ENCODE data around the gene BNC2.
"Not testable (repeated sequence)": the region's sequence is repeated elsewhere in the genome, so short reads cannot be mapped to it uniquely, and the experiment has no call there.

Gene BNC2

GRCh38 chr9:16912197-16912596, 41.7 kb upstream of the BNC2 start:
- no peak overlapping the region for H3K4ac ChIP-seq (ENCODE audit: low read length)
- H4K91ac ChIP-seq (ENCODE audit: low read depth, low read length, poor library complexity) = no peak overlapping the region
- no peak overlapping the region for H3K23ac ChIP-seq (ENCODE audit: low read depth, low read length, poor library complexity)
- H2BK15ac ChIP-seq (ENCODE audit: low read length) = no peak overlapping the region
- H2BK120ac ChIP-seq (ENCODE audit: low read depth, low read length) = no peak overlapping the region
- H3K27me3 ChIP-seq (ENCODE audit: control insufficient read depth in 3 of 3, insufficient read depth in 3 of 3, low read depth in 1 of 3, low read length in 3 of 3) = no peaks in the 10 kb centered on the region
- H3K9me3 ChIP-seq (replicated peaks in 1 of 2; ENCODE audit: control insufficient read depth in 2 of 2, insufficient read depth in 1 of 2, low read depth in 1 of 2, low read length in 2 of 2) = no peaks in the 10 kb centered on the region
- H3K9ac ChIP-seq (ENCODE audit: low read depth, low read length, poor library complexity) = no peak overlapping the region
- H3K79me1 ChIP-seq (ENCODE audit: low read depth, low read length) = no peaks in the 10 kb centered on the region
- H3K14ac ChIP-seq (ENCODE audit: low read length) = no peak overlapping the region
- DNase-seq (ENCODE audit: low spot score) = no peak
- no peak overlapping the region for H2BK12ac ChIP-seq (ENCODE audit: low read length)
- WGBS, 2 donors (ENCODE audit: extremely low coverage in 2 of 2, insufficient read length in 2 of 2, insufficient replicate concordance in 1 of 2) = no CpG with 5 or more reads among the region's 2 CpGs
- no peak overlapping the region for H3K27ac ChIP-seq (replicated peaks; ENCODE audit: low read length)
- H3K18ac ChIP-seq (ENCODE audit: low read length) = no peak overlapping the region
- H4K8ac ChIP-seq (ENCODE audit: low read depth, low read length) = no peak overlapping the region
- no peak overlapping the region for H3K4me3 ChIP-seq (ENCODE audit: low read length in 2 of 2)
- no peak overlapping the region for H3K4me2 ChIP-seq (ENCODE audit: insufficient read depth, low read length, poor library complexity, severe bottlenecking)
- H3K4me1 ChIP-seq (ENCODE audit: control insufficient read depth in 2 of 2, insufficient read depth in 1 of 2, low read depth in 1 of 2, low read length in 2 of 2) = no peaks in the 10 kb centered on the region
- no peak overlapping the region for H2AFZ ChIP-seq (ENCODE audit: low read length)
- no peak overlapping the region for H2BK5ac ChIP-seq (ENCODE audit: low read length)
- no peaks in the 10 kb centered on the region for H3K36me3 ChIP-seq (replicated peaks in 1 of 2; ENCODE audit: control insufficient read depth in 2 of 2, insufficient read depth in 2 of 2, low read length in 2 of 2)
- no peak overlapping the region for H2AK5ac ChIP-seq (ENCODE audit: low read depth, low read length)

DNA sequence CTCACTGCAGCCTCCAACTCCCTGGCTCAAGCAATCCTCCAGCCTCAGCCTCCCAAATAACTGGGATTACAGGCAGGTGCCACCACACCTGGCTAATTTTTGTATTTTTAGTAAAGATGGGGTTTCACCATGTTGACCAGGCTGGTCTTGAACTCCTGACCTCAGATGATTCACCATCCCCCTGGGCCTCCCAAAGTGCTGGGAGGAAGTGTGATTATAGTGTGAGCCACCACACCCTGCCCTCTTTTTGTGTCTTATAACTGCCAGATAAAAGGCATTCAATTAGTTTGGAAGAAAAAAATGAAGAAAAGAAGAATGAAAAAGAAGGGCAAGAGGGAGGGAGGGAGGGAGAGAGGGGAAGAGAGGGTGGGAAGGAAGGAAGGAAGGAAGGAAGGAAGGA, 37.7 kb upstream of the BNC2 start:
- H2BK5ac ChIP-seq (ENCODE audit: low read length); H3K27ac ChIP-seq (replicated peaks; ENCODE audit: low read length); H3K4ac ChIP-seq (ENCODE audit: low read length); H3K4me1 ChIP-seq (ENCODE audit: control insufficient read depth in 2 of 2, insufficient read depth in 1 of 2, low read depth in 1 of 2, low read length in 2 of 2); H2AFZ ChIP-seq (ENCODE audit: low read length); H3K9ac ChIP-seq (ENCODE audit: low read depth, low read length, poor library complexity); H3K27me3 ChIP-seq (ENCODE audit: control insufficient read depth in 3 of 3, insufficient read depth in 3 of 3, low read depth in 1 of 3, low read length in 3 of 3); H3K4me3 ChIP-seq (ENCODE audit: low read length in 2 of 2); H3K4me2 ChIP-seq (ENCODE audit: insufficient read depth, low read length, poor library complexity, severe bottlenecking); H3K36me3 ChIP-seq (replicated peaks in 1 of 2; ENCODE audit: control insufficient read depth in 2 of 2, insufficient read depth in 2 of 2, low read length in 2 of 2); H3K23ac ChIP-seq (ENCODE audit: low read depth, low read length, poor library complexity); H3K14ac ChIP-seq (ENCODE audit: low read length); H2BK120ac ChIP-seq (ENCODE audit: low read depth, low read length); H2AK5ac ChIP-seq (ENCODE audit: low read depth, low read length); H2BK15ac ChIP-seq (ENCODE audit: low read length); H3K79me1 ChIP-seq (ENCODE audit: low read depth, low read length); H4K8ac ChIP-seq (ENCODE audit: low read depth, low read length); H4K91ac ChIP-seq (ENCODE audit: low read depth, low read length, poor library complexity); DNase-seq (ENCODE audit: low spot score); H2BK12ac ChIP-seq (ENCODE audit: low read length); H3K9me3 ChIP-seq (replicated peaks in 1 of 2; ENCODE audit: control insufficient read depth in 2 of 2, insufficient read depth in 1 of 2, low read depth in 1 of 2, low read length in 2 of 2); H3K18ac ChIP-seq (ENCODE audit: low read length): not testable (repeated sequence)

GRCh38 chr9:16904655-16905054, 34.2 kb upstream of the BNC2 start:
- no peaks in the 10 kb centered on the region for H3K36me3 ChIP-seq (replicated peaks in 1 of 2; ENCODE audit: control insufficient read depth in 2 of 2, insufficient read depth in 2 of 2, low read length in 2 of 2)
- H2AK5ac ChIP-seq (ENCODE audit: low read depth, low read length) = no peak overlapping the region
- no peak overlapping the region for H3K4me3 ChIP-seq (ENCODE audit: low read length in 2 of 2)
- no peak overlapping the region for H3K14ac ChIP-seq (ENCODE audit: low read length)
- DNase-seq (ENCODE audit: low spot score) = no peak
- H3K4me1 ChIP-seq (ENCODE audit: control insufficient read depth in 2 of 2, insufficient read depth in 1 of 2, low read depth in 1 of 2, low read length in 2 of 2) = no peaks in the 10 kb centered on the region
- H3K18ac ChIP-seq (ENCODE audit: low read length) = no peak overlapping the region
- H3K27ac ChIP-seq (replicated peaks; ENCODE audit: low read length) = no peak overlapping the region
- H3K9ac ChIP-seq (ENCODE audit: low read depth, low read length, poor library complexity) = no peak overlapping the region
- H2BK15ac ChIP-seq (ENCODE audit: low read length) = no peak overlapping the region
- H3K9me3 ChIP-seq (replicated peaks in 1 of 2; ENCODE audit: control insufficient read depth in 2 of 2, insufficient read depth in 1 of 2, low read depth in 1 of 2, low read length in 2 of 2) = no peaks in the 10 kb centered on the region
- H2BK120ac ChIP-seq (ENCODE audit: low read depth, low read length) = no peak overlapping the region
- no peak overlapping the region for H4K91ac ChIP-seq (ENCODE audit: low read depth, low read length, poor library complexity)
- no peak overlapping the region for H2BK12ac ChIP-seq (ENCODE audit: low read length)
- H3K23ac ChIP-seq (ENCODE audit: low read depth, low read length, poor library complexity) = no peak overlapping the region
- H3K4me2 ChIP-seq (ENCODE audit: insufficient read depth, low read length, poor library complexity, severe bottlenecking) = no peak overlapping the region
- H2AFZ ChIP-seq (ENCODE audit: low read length) = no peak overlapping the region
- H4K8ac ChIP-seq (ENCODE audit: low read depth, low read length) = no peak overlapping the region
- no CpG with 5 or more reads among the region's 4 CpGs for WGBS, 2 donors (ENCODE audit: extremely low coverage in 2 of 2, insufficient read length in 2 of 2, insufficient replicate concordance in 1 of 2)
- H3K27me3 ChIP-seq (ENCODE audit: control insufficient read depth in 3 of 3, insufficient read depth in 3 of 3, low read depth in 1 of 3, low read length in 3 of 3) = no peaks in the 10 kb centered on the region
- H2BK5ac ChIP-seq (ENCODE audit: low read length) = no peak overlapping the region
- H3K79me1 ChIP-seq (ENCODE audit: low read depth, low read length) = no peaks in the 10 kb centered on the region
- H3K4ac ChIP-seq (ENCODE audit: low read length) = no peak overlapping the region

- Histone ChIP-seq H3K36me3 (replicated peaks in 1 of 2; ENCODE audit: control insufficient read depth in 2 of 2, insufficient read depth in 2 of 2, low read length in 2 of 2) (no peaks in the 10 kb centered on the region), H3K18ac (ENCODE audit: low read length) (no peak overlapping the region), H2AFZ (ENCODE audit: low read length) (no peak overlapping the region), H2BK12ac (ENCODE audit: low read length) (no peak overlapping the region), H3K4me1 (ENCODE audit: control insufficient read depth in 2 of 2, insufficient read depth in 1 of 2, low read depth in 1 of 2, low read length in 2 of 2) (no peaks in the 10 kb centered on the region), H3K4me3 (ENCODE audit: low read length in 2 of 2) (no peak overlapping the region), H3K27ac (replicated peaks; ENCODE audit: low read length) (no peak overlapping the region), H3K9ac (ENCODE audit: low read depth, low read length, poor library complexity) (no peak overlapping the region), H3K23ac (ENCODE audit: low read depth, low read length, poor library complexity) (no peak overlapping the region), H3K14ac (ENCODE audit: low read length) (no peak overlapping the region), H2BK120ac (ENCODE audit: low read depth, low read length) (no peak overlapping the region), H4K8ac (ENCODE audit: low read depth, low read length) (no peak overlapping the region), H3K4ac (ENCODE audit: low read length) (no peak overlapping the region), H3K4me2 (ENCODE audit: insufficient read depth, low read length, poor library complexity, severe bottlenecking) (no peak overlapping the region), H3K79me1 (ENCODE audit: low read depth, low read length) (no peaks in the 10 kb centered on the region), H2BK15ac (ENCODE audit: low read length) (no peak overlapping the region), H3K27me3 (ENCODE audit: control insufficient read depth in 3 of 3, insufficient read depth in 3 of 3, low read depth in 1 of 3, low read length in 3 of 3) (no peaks in the 10 kb centered on the region), H2BK5ac (ENCODE audit: low read length) (no peak overlapping the region), H2AK5ac (ENCODE audit: low read depth, low read length) (no peak overlapping the region), H4K91ac (ENCODE audit: low read depth, low read length, poor library complexity) (no peak overlapping the region), H3K9me3 (replicated peaks in 1 of 2; ENCODE audit: control insufficient read depth in 2 of 2, insufficient read depth in 1 of 2, low read depth in 1 of 2, low read length in 2 of 2) (no peaks in the 10 kb centered on the region)
- WGBS, 2 donors (ENCODE audit: extremely low coverage in 2 of 2, insufficient read length in 2 of 2, insufficient replicate concordance in 1 of 2) = no CpG with 5 or more reads among the region's 2 CpGs
- DNase-seq (ENCODE audit: low spot score) = no peak
Measured at GRCh38 chr9:16901590-16901989, 31.1 kb upstream of the BNC2 start.
